NB4 (cell line): ENCODE data around the gene PBX1.

ENCODE experiments used
- DNase-seq: peaks from one replicate; pipeline ENCODE4 v3.0.0; 2010; ENCODE audit warnings: low read depth
- H3K4me3 ChIP-seq: one replicate; pipeline ENCODE4 v1.5.1; 2011; ENCODE audit warnings: mild to moderate bottlenecking, low read depth, low read length, moderate library complexity
- MYC ChIP-seq: IDR thresholded peaks from 2 replicates; pipeline ENCODE4 v1.6.1; 2011; ENCODE audit warnings: low read depth, low read length
- POLR2A ChIP-seq: IDR thresholded peaks from 2 replicates; pipeline ENCODE4 v1.6.1; 2011; ENCODE audit warnings: mild to moderate bottlenecking; ENCODE audit not compliant: insufficient read length; ENCODE audit errors: extremely low read depth
- TF ChIP-seq, protein P1 (sequence below): IDR thresholded peaks from 2 replicates; pipeline ENCODE4 v1.6.1; 2011; ENCODE audit warnings: low read depth, low read length
- TF ChIP-seq, protein P2 (sequence below): IDR thresholded peaks from one replicate; pipeline ENCODE4 v1.5.1; 2012; ENCODE audit warnings: low read depth, low read length

PBX1 gene

DNA sequence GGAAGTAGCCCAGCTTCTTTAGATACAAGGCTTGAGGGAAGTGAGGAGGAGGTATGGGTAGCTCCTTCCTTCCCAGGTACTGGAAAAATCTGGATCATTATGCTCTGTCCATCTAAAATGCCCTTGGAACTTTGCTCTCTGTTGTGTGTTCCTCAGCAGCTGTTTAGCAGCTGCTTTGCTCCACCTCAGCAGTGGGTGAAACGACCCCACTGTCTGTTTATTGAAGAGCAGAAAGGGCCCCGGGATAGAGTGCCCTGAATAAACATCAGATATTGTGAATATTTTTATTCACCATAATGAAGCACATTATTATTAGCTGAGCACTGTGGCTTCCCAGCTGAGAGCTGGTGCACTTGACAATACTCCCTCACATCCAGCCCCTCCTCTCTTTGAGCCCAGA lies 237.9 kb downstream of the PBX1 start:
- TF ChIP-seq POLR2A (no peak), MYC (no peak)
- TF ChIP-seq, protein P1, sequence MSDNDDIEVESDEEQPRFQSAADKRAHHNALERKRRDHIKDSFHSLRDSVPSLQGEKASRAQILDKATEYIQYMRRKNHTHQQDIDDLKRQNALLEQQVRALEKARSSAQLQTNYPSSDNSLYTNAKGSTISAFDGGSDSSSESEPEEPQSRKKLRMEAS, result no peak
- TF ChIP-seq, protein P2, sequence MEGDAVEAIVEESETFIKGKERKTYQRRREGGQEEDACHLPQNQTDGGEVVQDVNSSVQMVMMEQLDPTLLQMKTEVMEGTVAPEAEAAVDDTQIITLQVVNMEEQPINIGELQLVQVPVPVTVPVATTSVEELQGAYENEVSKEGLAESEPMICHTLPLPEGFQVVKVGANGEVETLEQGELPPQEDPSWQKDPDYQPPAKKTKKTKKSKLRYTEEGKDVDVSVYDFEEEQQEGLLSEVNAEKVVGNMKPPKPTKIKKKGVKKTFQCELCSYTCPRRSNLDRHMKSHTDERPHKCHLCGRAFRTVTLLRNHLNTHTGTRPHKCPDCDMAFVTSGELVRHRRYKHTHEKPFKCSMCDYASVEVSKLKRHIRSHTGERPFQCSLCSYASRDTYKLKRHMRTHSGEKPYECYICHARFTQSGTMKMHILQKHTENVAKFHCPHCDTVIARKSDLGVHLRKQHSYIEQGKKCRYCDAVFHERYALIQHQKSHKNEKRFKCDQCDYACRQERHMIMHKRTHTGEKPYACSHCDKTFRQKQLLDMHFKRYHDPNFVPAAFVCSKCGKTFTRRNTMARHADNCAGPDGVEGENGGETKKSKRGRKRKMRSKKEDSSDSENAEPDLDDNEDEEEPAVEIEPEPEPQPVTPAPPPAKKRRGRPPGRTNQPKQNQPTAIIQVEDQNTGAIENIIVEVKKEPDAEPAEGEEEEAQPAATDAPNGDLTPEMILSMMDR, result no peak
- no peak for DNase-seq
- H3K4me3 ChIP-seq, result no peak overlapping the region

DNA sequence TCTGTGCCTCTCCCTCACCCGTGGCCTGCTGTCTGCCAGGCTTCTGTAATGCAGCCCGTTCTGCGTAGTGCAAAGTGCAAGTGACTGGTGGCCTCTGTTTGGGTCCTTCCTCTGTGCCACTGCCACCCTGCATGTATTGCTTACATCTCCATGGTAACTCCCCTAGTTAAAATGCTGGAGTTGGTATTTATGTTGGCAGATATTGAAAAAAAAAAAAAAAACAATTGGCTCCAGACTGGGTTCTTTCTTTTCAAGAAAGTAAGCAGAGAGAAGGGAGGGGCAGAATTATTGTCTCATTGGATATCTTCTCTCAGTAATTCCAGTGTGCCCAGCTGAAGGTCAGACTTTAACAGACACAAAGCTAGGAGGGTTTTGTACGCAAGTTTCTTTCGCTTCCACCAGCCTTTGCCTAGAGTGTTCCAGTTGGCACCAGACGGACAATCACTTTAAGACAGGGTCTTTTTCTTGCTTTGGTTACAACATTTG lies 242.3 kb downstream of the PBX1 start:
- DNase-seq, result no peak

DNA sequence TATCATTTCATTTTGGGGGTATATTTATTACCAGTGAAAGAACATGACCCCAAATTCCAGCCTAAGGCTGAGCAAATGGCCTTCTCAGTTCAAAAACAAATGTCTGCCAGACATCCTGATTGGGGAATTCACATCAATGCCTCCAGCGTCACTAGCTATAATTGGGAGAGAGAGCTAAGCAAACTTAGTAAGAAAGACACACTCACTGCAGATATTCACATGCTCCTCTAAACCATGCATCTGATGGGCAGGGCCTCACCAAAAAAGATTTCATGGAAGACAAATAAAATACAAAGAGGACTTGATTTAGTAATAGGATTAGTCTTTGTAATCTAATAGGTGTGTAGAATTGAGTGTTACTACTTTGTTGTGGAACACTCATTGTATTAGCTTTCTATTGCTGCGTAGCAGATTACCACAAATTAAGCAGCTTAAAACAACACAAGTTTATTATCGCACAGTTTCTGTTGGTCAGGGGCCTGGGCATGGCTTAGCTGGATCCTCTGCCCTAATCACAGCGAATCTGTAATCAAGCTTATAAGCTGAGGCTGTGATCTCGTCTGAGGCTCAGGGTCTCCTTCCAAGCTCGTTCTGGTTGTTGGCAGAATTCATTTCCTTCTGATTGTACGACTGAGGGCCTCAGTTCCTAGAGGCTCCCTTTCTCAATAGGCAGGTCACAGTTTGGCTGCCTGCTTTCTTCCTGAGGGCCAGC lies 243.0 kb downstream of the PBX1 start:
- H3K4me3 ChIP-seq, result no peak overlapping the region
- no peak for DNase-seq
- TF ChIP-seq, protein P2, result no peak
- TF ChIP-seq, protein P1, result no peak
- TF ChIP-seq POLR2A (no peak), MYC (no peak)

More for the DNA sequence above, 242.3 kb downstream of the PBX1 start:
- TF ChIP-seq, protein P1, result no peak
- no peak for TF ChIP-seq POLR2A
- TF ChIP-seq, protein P2, result no peak
- no peak for TF ChIP-seq MYC
- H3K4me3 ChIP-seq, result no peak overlapping the region

DNA sequence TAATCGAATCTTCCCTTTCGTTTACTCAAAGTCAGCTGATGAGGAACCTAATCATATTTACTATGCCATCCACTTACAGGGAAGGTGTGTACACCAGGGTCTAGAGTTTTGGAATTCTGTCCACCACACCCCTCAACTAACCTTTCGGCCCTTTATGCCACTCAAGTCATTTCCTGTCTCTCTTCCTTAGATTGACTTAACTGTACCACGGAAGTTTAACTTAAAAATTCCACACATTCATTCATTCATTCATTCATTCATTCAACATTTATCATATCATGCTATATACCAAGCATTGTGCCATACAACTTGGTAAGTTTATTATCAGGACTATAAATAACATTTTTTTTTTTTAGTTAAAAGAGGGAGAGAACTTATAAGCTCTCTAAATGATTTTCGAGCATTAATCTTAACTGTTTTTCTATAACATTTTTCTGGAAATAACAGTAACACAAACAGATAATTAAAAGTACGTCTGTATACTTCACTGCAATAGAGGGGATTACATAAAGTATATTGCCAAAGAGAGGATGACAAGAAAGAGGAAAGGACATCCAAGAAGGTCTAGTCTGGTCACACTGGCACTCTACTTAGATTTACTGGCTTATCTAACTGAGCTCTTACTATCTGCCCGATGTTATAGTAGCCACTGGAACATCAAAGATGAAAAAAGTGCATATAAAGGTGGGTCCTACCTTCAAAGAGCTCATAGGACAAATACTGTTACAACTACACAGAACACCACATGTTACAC lies 243.7 kb downstream of the PBX1 start:
- DNase-seq, result no peak
- H3K4me3 ChIP-seq, result no peak overlapping the region
- TF ChIP-seq, protein P1, result no peak
- TF ChIP-seq POLR2A, result no peak
- TF ChIP-seq MYC, result no peak
- TF ChIP-seq, protein P2, result no peak

DNA sequence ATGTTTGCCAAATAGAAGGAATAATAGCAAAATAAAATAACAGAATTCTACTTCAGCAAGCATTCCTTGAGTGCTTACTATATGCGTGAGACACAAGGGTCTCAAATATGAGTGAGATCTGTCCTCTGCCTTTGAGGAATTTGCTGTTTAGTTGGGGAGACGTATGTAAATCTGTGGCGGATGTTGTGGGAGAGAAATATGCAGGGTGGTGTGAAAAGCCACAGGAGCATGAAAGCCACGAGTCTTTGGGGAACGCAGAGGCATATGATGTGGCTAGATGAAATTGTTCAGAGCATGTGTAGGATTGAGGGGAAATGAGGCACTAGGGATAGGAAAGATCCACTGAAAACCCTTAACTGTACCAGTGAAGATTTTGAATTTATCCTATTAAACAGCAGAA lies 244.4 kb downstream of the PBX1 start:
- no peak for DNase-seq

More for the DNA sequence above, 244.4 kb downstream of the PBX1 start:
- no peak for TF ChIP-seq POLR2A
- TF ChIP-seq, protein P2, result no peak
- TF ChIP-seq, protein P1, result no peak
- TF ChIP-seq MYC, result no peak
- H3K4me3 ChIP-seq, result no peak overlapping the region
